HG03045 (cell line): Measurements from ENCODE around the gene LPO.

ENCODE experiments used
- ATAC-seq: cut with Tn5 transposase; IDR thresholded peaks from one replicate; pipeline ENCODE4 v1.9.1; 2021; ENCODE audit warnings: mild to moderate bottlenecking, moderate library complexity; ENCODE audit not compliant: unreplicated experiment

LPO gene

DNA sequence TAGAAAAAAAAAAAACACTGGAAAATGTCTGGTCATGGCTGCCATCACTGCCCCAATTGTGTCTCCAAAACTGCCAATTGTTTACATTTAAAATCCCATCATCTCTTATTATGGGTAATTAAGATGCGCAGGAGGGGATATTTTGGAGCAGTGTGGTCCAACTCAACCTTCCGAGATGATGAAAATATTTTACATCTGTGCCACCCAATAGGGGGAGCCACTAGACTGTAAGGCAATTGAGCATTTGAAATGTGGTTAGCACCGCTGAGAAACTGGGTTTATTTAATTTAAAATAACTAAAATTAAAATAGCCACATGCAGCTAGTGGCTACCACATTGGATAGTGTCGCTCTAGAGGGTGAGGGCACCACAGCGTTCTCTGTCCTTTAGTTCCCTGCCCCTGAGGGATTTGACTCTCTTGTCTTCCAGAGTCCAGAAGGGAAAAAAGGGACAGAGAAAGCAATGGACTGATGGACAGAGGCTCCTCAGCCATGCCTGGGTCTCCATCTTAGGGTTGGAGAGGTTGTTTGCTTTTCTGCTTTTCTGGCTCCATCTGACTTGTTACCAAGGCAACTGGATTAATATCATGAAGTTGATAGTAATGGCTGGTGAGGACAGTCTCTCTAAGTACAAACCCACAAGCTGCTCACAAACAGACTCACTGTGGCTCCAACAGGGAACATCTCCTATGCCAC, 38.9 kb downstream of the LPO start:
- no peak for ATAC-seq

DNA sequence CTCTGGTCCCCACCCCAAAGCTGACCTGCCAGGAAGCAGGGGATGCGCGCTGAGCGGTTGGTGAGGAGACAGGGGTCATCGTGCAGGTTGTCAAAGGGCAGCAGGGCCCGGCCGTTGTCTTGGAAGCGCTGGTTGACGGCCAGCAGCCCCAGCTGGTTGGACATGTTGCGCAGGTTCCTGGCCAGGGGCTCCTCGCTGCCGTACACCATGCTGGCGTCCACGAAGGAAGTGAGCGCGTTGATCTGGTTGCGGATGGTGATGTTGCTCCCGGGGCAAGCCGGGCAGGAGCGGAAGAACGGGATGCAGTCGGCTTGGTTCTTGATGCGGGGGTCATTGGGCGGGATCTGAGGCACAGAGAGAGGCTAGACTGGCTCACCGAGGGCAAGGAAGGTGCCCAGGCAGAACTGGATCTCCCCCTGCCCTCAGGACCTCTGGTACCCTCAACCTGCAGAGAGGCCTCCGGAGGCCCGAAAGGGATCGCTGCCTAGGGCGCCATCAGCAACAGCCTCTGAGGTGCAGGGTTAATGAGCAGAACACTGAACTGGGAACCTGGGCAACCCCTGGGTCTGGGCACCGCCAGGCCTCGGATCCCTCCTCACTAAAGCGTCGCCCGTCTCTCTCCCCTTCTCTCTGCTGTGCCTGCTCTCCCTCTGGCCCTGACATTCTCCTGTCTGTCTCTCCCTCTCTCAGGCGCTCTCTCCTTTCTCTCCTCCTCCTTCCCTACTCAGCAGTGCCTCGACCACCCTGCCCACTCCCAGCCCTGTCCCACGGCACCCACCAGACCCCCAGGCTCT, 39.6 kb downstream of the LPO start:
- no peak for ATAC-seq

GRCh38 chr17:58278661-58279015, 40.3 kb downstream of the LPO start:
- ATAC-seq = no peak

GRCh38 chr17:58279016-58279711, 40.8 kb downstream of the LPO start:
- ATAC-seq = no peak

DNA sequence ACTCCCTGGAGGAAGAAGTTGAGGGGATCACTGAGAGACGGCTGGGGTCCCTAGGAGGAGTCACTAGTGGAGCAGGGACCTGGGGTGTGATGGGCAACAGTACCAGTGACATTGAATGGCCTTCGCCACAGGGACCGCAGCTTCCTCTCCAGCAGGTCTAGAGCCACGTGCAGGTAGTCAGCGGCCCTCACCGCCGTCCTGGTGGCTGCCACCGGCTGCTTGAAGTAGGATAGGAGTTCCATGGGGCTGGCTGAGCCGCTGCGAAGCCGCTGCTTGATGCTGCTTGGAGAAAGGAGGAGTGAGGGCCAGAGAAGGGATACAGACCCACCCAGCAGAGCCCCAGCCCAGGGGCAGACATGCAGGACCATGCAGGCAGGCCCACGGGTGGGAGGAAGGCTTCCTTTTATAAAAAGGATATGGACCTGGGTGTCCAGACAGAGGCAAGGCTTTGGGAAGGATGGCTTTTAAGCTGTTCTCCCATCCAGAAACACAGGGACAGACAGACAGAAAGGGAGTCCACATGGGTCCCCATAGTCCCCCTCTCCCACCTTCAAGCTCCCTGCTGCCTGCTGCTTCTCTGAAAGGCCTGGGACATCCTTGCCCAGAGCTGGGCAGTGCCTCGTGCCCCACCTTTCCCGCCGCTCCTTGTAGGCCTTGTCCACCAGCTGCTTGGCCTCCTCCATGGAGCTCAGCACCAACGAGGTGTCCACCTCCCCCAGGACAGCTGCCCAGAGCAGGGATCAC, 41.5 kb downstream of the LPO start:
- ATAC-seq = no peak

DNA sequence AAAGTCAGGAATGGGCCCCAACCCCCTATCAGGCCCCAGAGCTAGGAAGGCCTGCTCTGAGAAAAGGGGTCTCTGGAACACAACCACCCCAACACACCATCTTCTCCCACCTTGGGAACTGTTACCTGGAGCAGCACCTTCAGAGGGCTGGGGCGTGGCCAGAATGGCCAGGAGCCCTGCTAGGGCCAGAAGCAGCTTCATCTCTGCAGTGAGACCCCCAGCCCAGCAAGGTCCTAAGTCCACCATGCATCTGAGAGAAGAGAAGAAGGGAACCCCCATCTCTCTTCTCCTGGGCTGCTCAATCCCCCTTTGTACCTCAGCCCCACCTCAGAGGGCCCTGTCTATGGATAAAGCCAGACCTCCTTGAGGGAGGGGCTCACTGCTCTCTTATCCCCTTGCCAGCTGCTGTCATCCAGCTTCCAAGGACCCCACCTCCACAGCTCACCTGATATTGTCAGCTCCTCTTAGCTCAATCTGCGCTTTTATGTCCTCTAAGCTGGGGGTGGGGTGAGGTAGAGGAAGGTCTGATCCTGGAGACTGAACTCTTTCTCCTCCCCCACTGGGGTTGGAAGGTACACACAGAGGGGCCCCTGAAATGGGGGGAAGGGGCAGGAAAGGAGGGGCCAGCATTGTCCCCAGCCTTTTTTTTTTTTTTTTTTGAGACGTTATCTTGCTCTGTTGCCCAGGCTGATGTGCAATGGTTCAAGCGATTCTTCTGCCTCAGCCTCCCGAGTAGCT, 42.3 kb downstream of the LPO start, which contains the start of gene MPO:
MPO (minus strand) TSS at position 456 of the 738 bp plus-strand sequence; CDS start at position 279, 177 bp downstream.
- ATAC-seq = no peak

DNA sequence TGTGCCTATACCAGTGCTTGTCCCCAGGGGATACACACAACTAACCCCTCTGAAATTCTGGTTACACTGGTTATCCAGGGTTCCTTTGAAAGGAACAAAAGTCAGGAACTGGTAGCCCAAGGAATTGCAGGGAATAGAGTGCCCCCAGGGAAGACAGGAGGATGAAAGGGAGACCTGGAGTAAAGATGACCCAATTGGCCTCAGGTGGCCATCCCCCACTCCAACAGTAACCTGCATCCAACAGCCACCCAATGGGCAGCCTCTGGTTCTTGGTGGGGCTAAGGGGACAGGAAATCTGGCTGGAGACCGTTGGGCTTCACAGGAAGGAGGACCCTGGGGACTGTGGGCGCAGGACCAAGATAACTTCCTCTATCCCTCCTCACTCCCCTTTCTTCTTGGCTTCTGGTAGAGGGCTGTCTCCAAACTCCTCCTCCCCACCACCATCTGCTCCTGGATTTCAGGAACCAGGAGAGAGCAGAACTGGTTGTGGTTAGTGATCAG, 43.2 kb downstream of the LPO start:
- ATAC-seq = no peak

GRCh38 chr17:58282442-58282841, 44.1 kb downstream of the LPO start:
- no peak for ATAC-seq

DNA sequence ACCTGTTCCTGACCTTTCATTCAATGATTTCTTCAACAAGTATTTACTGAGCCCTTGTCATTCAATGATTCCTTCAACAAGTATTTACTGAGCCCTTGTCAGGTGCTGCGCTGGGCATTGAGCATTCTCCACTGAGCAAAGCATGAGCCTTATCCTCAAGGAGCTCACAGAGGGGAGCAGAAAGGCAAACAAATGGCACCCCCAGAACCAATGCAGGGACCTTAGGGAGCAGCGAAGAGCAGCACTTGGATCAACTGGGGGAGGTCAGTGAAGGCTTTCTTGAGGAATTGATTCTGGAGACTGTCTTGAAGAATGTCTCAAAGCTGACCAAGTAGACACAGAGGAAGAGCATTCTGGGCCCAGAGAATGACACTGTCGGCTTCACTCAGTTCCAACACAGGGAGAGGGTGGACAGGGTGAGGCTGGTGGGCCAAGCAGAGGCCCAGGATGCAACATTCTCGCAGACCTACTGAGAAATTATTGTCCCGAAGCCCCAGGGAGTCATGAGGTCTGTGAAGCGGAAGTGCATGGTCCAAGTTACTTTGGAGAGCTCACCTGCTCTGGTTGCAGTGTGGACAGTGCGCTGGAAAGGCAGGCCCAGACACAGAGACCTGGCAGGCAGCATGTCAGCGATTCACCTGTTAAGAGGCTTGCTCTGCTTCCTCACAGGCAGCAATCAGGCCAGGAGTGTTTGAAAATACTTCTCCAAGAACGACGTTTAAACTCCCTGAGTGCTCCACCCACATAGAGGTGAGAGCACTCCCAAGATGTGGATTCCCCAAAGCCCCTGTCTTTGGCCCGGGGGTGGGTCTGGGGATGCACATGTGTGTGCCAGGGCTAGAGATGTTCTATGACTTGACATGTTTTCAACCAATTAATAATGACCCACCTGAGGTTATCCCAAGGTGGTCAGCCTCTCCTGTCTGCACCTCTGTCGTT, 45.6 kb downstream of the LPO start:
- ATAC-seq = no peak

- no peak for ATAC-seq
Measured at GRCh38 chr17:58284613-58285421, 46.4 kb downstream of the LPO start.

GRCh38 chr17:58285422-58285810, 47.0 kb downstream of the LPO start:
- no peak for ATAC-seq

DNA sequence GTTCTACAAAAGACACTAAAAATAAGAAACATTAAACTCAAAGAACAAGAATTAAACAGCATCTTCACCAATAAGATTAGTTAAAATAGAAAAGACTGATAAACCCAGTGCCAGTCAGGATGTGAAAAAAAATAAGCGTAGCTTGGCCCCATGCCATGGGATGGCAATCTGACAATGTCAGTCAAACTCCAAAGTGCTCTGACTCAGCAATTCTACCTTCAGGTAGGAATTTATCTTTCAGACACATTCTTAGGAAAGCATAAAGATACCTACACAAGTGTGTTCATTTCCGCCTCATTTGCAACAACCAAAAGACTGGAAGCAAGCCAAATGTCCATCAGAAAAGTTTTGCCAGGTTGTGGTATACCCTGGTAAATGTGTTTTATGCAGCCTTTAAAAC, 51.5 kb downstream of the LPO start:
- no peak for ATAC-seq

DNA sequence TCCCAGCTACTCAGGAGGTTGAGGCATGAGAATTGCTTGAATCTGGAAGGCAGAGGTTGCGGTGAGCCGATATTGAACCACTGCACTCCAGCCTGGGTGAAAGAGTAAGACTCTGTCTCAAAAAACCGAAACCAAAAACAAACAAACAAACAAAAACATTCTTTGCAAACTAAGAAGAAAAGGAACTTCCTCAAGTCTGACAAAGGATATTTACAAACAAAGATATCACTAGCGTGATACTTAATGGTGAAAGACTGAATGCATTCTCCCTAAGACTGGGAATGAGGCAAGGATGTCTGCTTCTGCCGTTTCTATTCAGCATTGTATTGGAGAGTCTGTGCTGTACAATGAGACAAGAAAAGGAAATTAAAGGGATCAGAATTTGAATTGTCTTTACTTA, 52.9 kb downstream of the LPO start:
- ATAC-seq = no peak

DNA sequence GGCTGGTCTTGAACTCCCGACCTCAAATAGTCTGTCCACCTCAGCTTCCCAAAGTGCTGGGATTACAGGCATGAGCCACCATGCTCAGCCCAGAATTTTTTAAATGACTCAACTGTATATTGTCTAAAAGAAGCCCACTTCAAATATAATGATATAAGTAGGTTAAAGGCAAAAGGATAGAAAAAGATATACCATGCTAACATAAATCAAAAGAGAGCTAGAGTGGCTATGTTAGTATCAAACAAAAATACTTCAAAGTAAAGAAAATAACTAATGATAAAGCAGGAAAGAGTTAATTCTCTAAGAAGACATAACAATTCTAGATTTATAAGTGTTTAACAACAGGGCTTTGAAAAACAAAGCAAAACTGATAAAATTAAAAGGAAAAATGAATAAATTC, 55.6 kb downstream of the LPO start:
- no peak for ATAC-seq

- no peak for ATAC-seq
Measured at GRCh38 chr17:58300336-58300735, 62.0 kb downstream of the LPO start.

- ATAC-seq = no peak
Measured at GRCh38 chr17:58301504-58302150, 63.2 kb downstream of the LPO start.

DNA sequence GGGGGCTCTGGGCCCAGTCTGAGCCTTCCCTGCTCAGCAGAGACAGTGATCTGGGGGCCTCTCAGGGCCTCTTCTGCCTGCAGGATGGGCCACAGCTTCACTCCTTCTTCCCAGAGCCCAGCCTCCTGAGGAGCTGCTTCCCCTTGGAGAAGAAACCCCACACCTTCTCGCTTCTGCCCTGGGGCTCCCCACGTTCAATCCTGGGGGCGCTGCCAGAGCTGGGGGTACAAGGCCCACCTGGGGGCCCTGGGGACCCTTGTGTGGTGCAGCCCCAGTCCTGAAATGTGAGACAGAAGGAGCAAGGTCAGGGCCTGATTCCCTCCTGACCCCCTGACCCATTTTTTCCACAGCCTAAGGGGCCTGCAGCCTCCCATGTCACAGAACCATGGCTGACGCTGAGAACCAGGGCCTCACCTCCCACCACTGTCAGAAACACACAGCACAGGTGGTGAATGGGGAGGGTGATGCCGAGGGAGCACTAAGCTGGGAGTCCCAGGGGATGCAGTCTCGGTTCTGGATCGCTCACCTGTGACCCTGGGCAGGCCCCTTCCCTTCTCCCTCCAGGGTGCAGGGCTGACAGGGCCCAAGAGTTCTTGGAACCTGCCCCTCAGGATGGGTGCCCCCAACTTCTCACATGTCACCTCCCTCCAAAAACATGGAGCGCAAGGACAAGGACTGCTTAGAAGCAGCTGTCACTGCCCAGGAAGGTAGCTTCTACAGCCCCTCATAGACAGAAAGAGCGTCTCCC, 64.0 kb downstream of the LPO start:
- no peak for ATAC-seq
